H1 (cell line): ENCODE measurements around the gene GRM4. TPM values are rescaled to one million over a fixed set of nuclear protein-coding genes. Genes with fewer than 3 reads are reported as not detected.
A peak's percentile ranks its signal among the peaks of the same experiment; 100 is the strongest.

Experiments used
- CTCF ChIA-PET: fragments of 300-600 bp; sonication (Branson Sonifier 250); formaldehyde crosslinking; loops from one replicate; lab custom pipeline; 2021; ENCODE audit not compliant: partially characterized antibody; lab: Charles Lee
- POLR2A ChIA-PET: fragments of 300-600 bp; sonication (Branson Sonifier 250); formaldehyde crosslinking; loops from one replicate; lab custom pipeline; 2021; ENCODE audit warnings: inconsistent platforms; ENCODE audit not compliant: partially characterized antibody; lab: Charles Lee
- DNase-seq, 2 experiments: peaks; one replicate each; pipeline versions ENCODE4 v3.0.0 to v3.0.0-alpha.2; 2010 to 2022; ENCODE audit warnings: low spot score in 2 of 2, low read depth in 1 of 2, mixed read lengths in 1 of 2
- FAIRE-seq: peaks from 2 replicates; lab custom pipeline; 2011; peaks lifted over from hg19 to GRCh38; lab: Jason Lieb, UNC
- H2AFZ ChIP-seq: 2 replicates; pipeline ENCODE4 v1.8.1; 2012; ENCODE audit warnings: low read length, inconsistent platforms
- H2AK5ac ChIP-seq: 2 replicates; pipeline ENCODE4 v1.6.1; 2013; ENCODE audit warnings: low read depth, low read length
- H2BK120ac ChIP-seq: replicated peaks from 2 replicates; pipeline ENCODE3; 2013; ENCODE audit warnings: low read depth, low read length, inconsistent platforms
- H2BK12ac ChIP-seq: 2 replicates; pipeline ENCODE4 v1.6.1; 2013; ENCODE audit warnings: low read depth, low read length
- H2BK15ac ChIP-seq: 2 replicates; pipeline ENCODE4 v1.6.1; 2013; ENCODE audit warnings: low read length
- H2BK20ac ChIP-seq: 2 replicates; pipeline ENCODE4 v1.6.1; 2013; ENCODE audit warnings: low read length
- H2BK5ac ChIP-seq: 2 replicates; pipeline ENCODE4 v1.6.1; 2013; ENCODE audit warnings: low read depth, low read length
- H3K14ac ChIP-seq: 2 replicates; pipeline ENCODE4 v1.6.1; 2013; ENCODE audit warnings: inconsistent platforms; ENCODE audit not compliant: insufficient read length
- H3K18ac ChIP-seq: 2 replicates; pipeline ENCODE4 v1.6.1; 2013; ENCODE audit warnings: low read length; ENCODE audit errors: extremely low read depth
- H3K23ac ChIP-seq: 2 replicates; pipeline ENCODE4 v1.6.1; 2013; ENCODE audit warnings: inconsistent platforms; ENCODE audit not compliant: insufficient read length
- H3K23me2 ChIP-seq: 2 replicates; pipeline ENCODE4 v1.6.1; 2013; ENCODE audit warnings: low read depth, low read length
- H3K27ac ChIP-seq: 2 replicates; pipeline ENCODE4 v1.6.1; 2011; ENCODE audit warnings: low read depth, low read length, inconsistent platforms
- H3K27me3 ChIP-seq, 4 experiments: replicated peaks in 1 of 4; 1 replicate in 1 of 4; 2 replicates in 3 of 4; pipeline versions ENCODE4 v1.6.1 to v1.8.1; 2011 to 2013; ENCODE audit warnings: low read length in 3 of 4, mild to moderate bottlenecking in 3 of 4, inconsistent platforms in 2 of 4, mixed read lengths in 2 of 4, moderate library complexity in 1 of 4; ENCODE audit not compliant: control insufficient read depth in 3 of 4, insufficient read depth in 3 of 4; ENCODE audit errors: extremely low read depth in 1 of 4
- H3K36me3 ChIP-seq, 4 experiments: 2 replicates each; pipeline versions ENCODE4 v1.6.1 to v1.8.1; 2011 to 2013; ENCODE audit warnings: mild to moderate bottlenecking in 4 of 4, low read length in 3 of 4, moderate library complexity in 2 of 4, control low read depth in 1 of 4, inconsistent platforms in 1 of 4; ENCODE audit not compliant: insufficient read depth in 4 of 4, control insufficient read depth in 2 of 4
- H3K4ac ChIP-seq: replicated peaks from 2 replicates; pipeline ENCODE3; 2013; ENCODE audit warnings: low read length, low read depth, mixed read lengths, inconsistent platforms; ENCODE audit not compliant: insufficient read length
- H3K4me1 ChIP-seq, 4 experiments: replicated peaks in 1 of 4; 1 replicate in 1 of 4; 2 replicates in 3 of 4; pipeline versions ENCODE4 v1.6.1 to v1.8.1; 2011 to 2013; ENCODE audit warnings: low read length in 3 of 4, inconsistent platforms in 2 of 4, mixed read lengths in 1 of 4; ENCODE audit not compliant: insufficient read depth in 4 of 4, control insufficient read depth in 3 of 4
- H3K4me2 ChIP-seq, 2 experiments: 2 replicates each; pipeline versions ENCODE4 v1.6.1 to v1.8.1; 2011 to 2013; ENCODE audit warnings: low read depth in 2 of 2, low read length in 2 of 2, control low read depth in 1 of 2, inconsistent platforms in 1 of 2, mild to moderate bottlenecking in 1 of 2; ENCODE audit not compliant: insufficient read depth in 1 of 2
- H3K4me3 ChIP-seq, 4 experiments: fragments of 200-600, 300-600 bp in 1 of 4; sonication (generic), shearing (Covaris generic), sonication (Bioruptor Twin) in 1 of 4; 2 replicates each; pipeline versions ENCODE4 v1.5.1 to v1.8.1; 2011 to 2016; ENCODE audit warnings: low read length in 4 of 4, low read depth in 3 of 4, control low read depth in 2 of 4, inconsistent platforms in 2 of 4, mild to moderate bottlenecking in 2 of 4, mixed read lengths in 1 of 4, moderate library complexity in 1 of 4; ENCODE audit not compliant: insufficient read depth in 2 of 4; ENCODE audit errors: extremely low read depth in 1 of 4
- H3K56ac ChIP-seq: replicated peaks from 2 replicates; pipeline ENCODE3; 2013; ENCODE audit warnings: low read depth, mild to moderate bottlenecking, mixed read lengths, low read length, inconsistent platforms; ENCODE audit not compliant: insufficient read length
- H3K79me1 ChIP-seq: 2 replicates; pipeline ENCODE4 v1.6.1; 2013; ENCODE audit warnings: low read depth, low read length, control low read depth
- H3K79me2 ChIP-seq, 2 experiments: 2 replicates each; pipeline versions ENCODE4 v1.6.1 to v1.8.1; 2012 to 2013; ENCODE audit warnings: low read length in 2 of 2, mild to moderate bottlenecking in 2 of 2, inconsistent platforms in 1 of 2; ENCODE audit not compliant: insufficient read depth in 2 of 2, control insufficient read depth in 1 of 2
- H3K9ac ChIP-seq, 4 experiments: replicated peaks in 1 of 4; 1 replicate in 1 of 4; 2 replicates in 3 of 4; pipeline versions ENCODE4 v1.6.1 to v1.8.1; 2011 to 2013; ENCODE audit warnings: low read depth in 3 of 4, low read length in 3 of 4, control low read depth in 2 of 4, mild to moderate bottlenecking in 2 of 4, moderate library complexity in 2 of 4, inconsistent platforms in 1 of 4; ENCODE audit errors: extremely low read depth in 1 of 4
- H3K9me3 ChIP-seq, 2 experiments: 2 replicates each; pipeline versions ENCODE4 v1.6.1 to v1.8.1; 2012 to 2013; ENCODE audit warnings: mild to moderate bottlenecking in 2 of 2, moderate library complexity in 2 of 2, control low read depth in 1 of 2, inconsistent platforms in 1 of 2, low read depth in 1 of 2, low read length in 1 of 2, mixed read lengths in 1 of 2; ENCODE audit not compliant: insufficient read depth in 2 of 2
- H4K20me1 ChIP-seq, 2 experiments: replicated peaks in 1 of 2; 2 replicates each; pipeline versions ENCODE3 to v1.8.1; 2011 to 2013; ENCODE audit warnings: inconsistent platforms in 2 of 2, low read length in 2 of 2, mild to moderate bottlenecking in 1 of 2; ENCODE audit not compliant: insufficient read depth in 2 of 2, control insufficient read depth in 1 of 2
- H4K5ac ChIP-seq: 2 replicates; pipeline ENCODE4 v1.6.1; 2013; ENCODE audit warnings: low read length, low read depth, mixed read lengths, inconsistent platforms; ENCODE audit not compliant: insufficient read length
- H4K8ac ChIP-seq: 2 replicates; pipeline ENCODE4 v1.8.0; 2013; ENCODE audit warnings: mild to moderate bottlenecking, moderate library complexity, low read length, inconsistent platforms; ENCODE audit not compliant: insufficient read depth; ENCODE audit errors: extremely low read depth
- H4K91ac ChIP-seq: replicated peaks from 2 replicates; pipeline ENCODE3; 2013; ENCODE audit warnings: low read length, mixed read lengths, inconsistent platforms; ENCODE audit not compliant: insufficient read length
- NANOG ChIP-seq: IDR thresholded peaks from 2 replicates; pipeline ENCODE4 v1.6.1; 2011; ENCODE audit warnings: low read length, low read depth, mild to moderate bottlenecking, inconsistent platforms; ENCODE audit not compliant: insufficient read depth, poor library complexity, severe bottlenecking
- RAD21 ChIP-seq, 2 experiments: IDR thresholded peaks in 1 of 2; conservative IDR thresholded peaks in 1 of 2; 2 replicates each; pipeline ENCODE4 v1.6.1; 2011; ENCODE audit warnings: low read depth in 2 of 2, low read length in 2 of 2, improper control_type of control experiment in 1 of 2, inconsistent platforms in 1 of 2, mild to moderate bottlenecking in 1 of 2, moderate library complexity in 1 of 2
- SIX5 ChIP-seq: IDR thresholded peaks from 2 replicates; pipeline ENCODE4 v1.6.1; 2011; ENCODE audit warnings: mild to moderate bottlenecking, low read depth, low read length
- WGBS, 2 experiments: shearing (Covaris generic) in 1 of 2; methylation state at CpG; one replicate each; pipeline versions ENCODE4 v1.1.6 to v1.1.7; 2013 to 2015; ENCODE audit warnings: low lambda C conversion rate in 2 of 2, mixed read lengths in 2 of 2, inconsistent platforms in 1 of 2, low coverage in 1 of 2, missing lambda C conversion rate in 1 of 2; ENCODE audit not compliant: insufficient replicate concordance in 2 of 2, insufficient coverage in 1 of 2, insufficient read length in 1 of 2; ENCODE audit errors: extremely low coverage in 1 of 2, missing lambda C conversion rate in 1 of 2; 5-methylcytosine and 5-hydroxymethylcytosine counted together
- polyA plus RNA-seq, 7 experiments: library from polyadenylated mRNA; depleted of rRNA in 3 of 7; stranded (reverse) in 5 of 7; unstranded in 2 of 7; fragments of >200 nt in 5 of 7; fragments of 200-250 nt in 2 of 7; gene quantifications; 1 replicate in 5 of 7; 2 replicates in 1 of 7; 4 replicates in 1 of 7; pipeline versions ENCODE4 v1.2.1 to v1.2.3, GENCODE V29; 2011 to 2013; ENCODE audit warnings: missing spikeins in 2 of 7, mixed read lengths in 2 of 7
- total RNA-seq: library from RNA; stranded (reverse); fragmentation: NEBNext Ultra II Directional; extraction: Animal tissue kit (Norgen Biotek cat#: 25700); gene quantifications from 2 replicates; pipeline ENCODE4 v1.2.1, GENCODE V29; 2021
- TF ChIP-seq, protein P1 (sequence below), 3 experiments: IDR thresholded peaks; 1 replicate in 2 of 3; 2 replicates in 1 of 3; pipeline versions ENCODE4 v1.5.1 to v1.6.1; 2011; ENCODE audit warnings: low read length in 3 of 3, mild to moderate bottlenecking in 3 of 3, inconsistent platforms in 2 of 3, low read depth in 1 of 3, moderate library complexity in 1 of 3; ENCODE audit not compliant: insufficient read depth in 1 of 3; ENCODE audit errors: control extremely low read depth in 1 of 3

Gene GRM4
- total and polyA plus RNA-seq, 2 of the 8 experiments (the other 6 are each of a cell fraction or from before 2014, with no cell fraction given) = 19.6 to 21.5 TPM

DNA sequence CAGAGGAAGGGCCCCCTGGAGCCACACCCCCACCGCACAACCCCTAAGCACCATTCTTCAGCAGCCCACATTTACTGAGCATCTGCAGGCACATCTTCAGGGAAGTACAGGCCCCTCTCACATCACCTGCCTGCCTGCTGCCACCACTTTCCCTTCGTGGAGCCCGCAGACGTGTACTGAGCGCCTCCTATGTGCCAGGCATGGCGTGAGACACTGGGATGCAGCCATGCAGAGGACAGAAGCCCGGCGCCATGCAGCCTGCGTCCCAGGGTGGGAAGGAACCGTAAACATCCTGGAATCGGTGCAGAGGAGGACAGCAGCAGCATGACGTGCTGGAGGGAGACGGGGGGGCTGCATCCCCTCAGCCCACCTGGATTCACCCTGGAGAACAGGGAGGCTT lies 78.1 kb downstream of the GRM4 start:
- Histone ChIP-seq H4K20me1 (peaks cover 2 to 19% of the 10 kb centered on the region in 2 experiments), H3K14ac (no peak overlapping the region), H3K36me3 (no peaks in the 10 kb centered on the region; a peak in 1 of 8 replicates), H3K18ac (no peak overlapping the region), H3K79me1 (peaks cover 11% of the 10 kb centered on the region), H2BK5ac (no peak overlapping the region), H4K91ac (no peak overlapping the region), H3K4ac (no peak overlapping the region), H2BK12ac (0 out of 2 replicates have a peak overlapping the region, but pooled peaks have one; percentile 39), H3K56ac (no peak overlapping the region), H3K23me2 (peaks cover 19% of the 10 kb centered on the region; the same call in 1 of the 2 replicates), H4K8ac (no peak overlapping the region), H2BK15ac (0 out of 2 replicates have a peak overlapping the region, but pooled peaks have one; percentile 48), H2BK20ac (no peak overlapping the region), H3K27ac (no peak overlapping the region), H3K27me3 (no peaks in the 10 kb centered on the region), H3K4me3 (no peak overlapping the region), H3K79me2 (peaks cover 0 to 4% of the 10 kb centered on the region in 2 experiments; a peak in 1 of 4 replicates), H3K9me3 (peaks cover 0 to 5% of the 10 kb centered on the region in 2 experiments; a peak in 1 of 4 replicates), H2AFZ (no peak overlapping the region), H3K4me1 (peaks cover 0 to 14% (median 7%) of the 10 kb centered on the region in 4 experiments; a peak in 6 of 7 replicates), H3K4me2 (no peak overlapping the region), H4K5ac (no peak overlapping the region), H3K9ac (no peak overlapping the region), H2AK5ac (no peak overlapping the region), H3K23ac (no peak overlapping the region), H2BK120ac (no peak overlapping the region)
- 90% methylated on average over 13 of the region's 13 CpGs; no CpG with 5 or more reads in 1 of the 2 experiments for WGBS, 2 experiments
- POLR2A ChIA-PET = no interaction called here
- FAIRE-seq = no peak
- TF ChIP-seq RAD21 (IDR thresholded peaks at IDR 0.05 in 1 of 2, conservative IDR thresholded peaks at IDR 0.05 in 1 of 2; ENCODE audit: low read depth in 2 of 2, low read length in 2 of 2) = peak; percentile 31 to 56
- no peak for TF ChIP-seq SIX5
- TF ChIP-seq, protein P1, sequence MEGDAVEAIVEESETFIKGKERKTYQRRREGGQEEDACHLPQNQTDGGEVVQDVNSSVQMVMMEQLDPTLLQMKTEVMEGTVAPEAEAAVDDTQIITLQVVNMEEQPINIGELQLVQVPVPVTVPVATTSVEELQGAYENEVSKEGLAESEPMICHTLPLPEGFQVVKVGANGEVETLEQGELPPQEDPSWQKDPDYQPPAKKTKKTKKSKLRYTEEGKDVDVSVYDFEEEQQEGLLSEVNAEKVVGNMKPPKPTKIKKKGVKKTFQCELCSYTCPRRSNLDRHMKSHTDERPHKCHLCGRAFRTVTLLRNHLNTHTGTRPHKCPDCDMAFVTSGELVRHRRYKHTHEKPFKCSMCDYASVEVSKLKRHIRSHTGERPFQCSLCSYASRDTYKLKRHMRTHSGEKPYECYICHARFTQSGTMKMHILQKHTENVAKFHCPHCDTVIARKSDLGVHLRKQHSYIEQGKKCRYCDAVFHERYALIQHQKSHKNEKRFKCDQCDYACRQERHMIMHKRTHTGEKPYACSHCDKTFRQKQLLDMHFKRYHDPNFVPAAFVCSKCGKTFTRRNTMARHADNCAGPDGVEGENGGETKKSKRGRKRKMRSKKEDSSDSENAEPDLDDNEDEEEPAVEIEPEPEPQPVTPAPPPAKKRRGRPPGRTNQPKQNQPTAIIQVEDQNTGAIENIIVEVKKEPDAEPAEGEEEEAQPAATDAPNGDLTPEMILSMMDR (IDR thresholded peaks at IDR 0.05; ENCODE audit: control extremely low read depth in 1 of 3, insufficient read depth in 1 of 3, low read depth in 1 of 3, low read length in 3 of 3) = peak in 2 of 3 experiments; percentile 48 to 50; a peak in 3 of 4 replicates
- no peak for TF ChIP-seq NANOG
- DNase-seq = no peak
- CTCF ChIA-PET = interaction anchor here (0.8 to 5.7 kb wide), 24 partner anchors 7 to 321 kb away, joined by 3 to 47 read pairs (median 5); partner anchors contain the start of gene IP6K3
